B cell (primary cell): ENCODE data around the gene IKZF3. TPM values are rescaled to one million over a fixed set of nuclear protein-coding genes. Genes with fewer than 3 reads are reported as not detected.
"Not testable (repeated sequence)": the region's sequence is repeated elsewhere in the genome, so short reads cannot be mapped to it uniquely, and the experiment has no call there.

Experiments
- ATAC-seq: fragments of 200-7000 bp; cut with Tn5 transposase; one replicate; pipeline ENCODE4 v1.10.0; 2021; ENCODE audit warnings: low read depth, mild to moderate bottlenecking, moderate number of reproducible peaks, moderate library complexity
- CTCF ChIA-PET: fragments of 350-600 bp; sonication (Branson Sonifier 250); formaldehyde crosslinking; loops from one replicate; lab custom pipeline; 2021; ENCODE audit warnings: antibody characterized with exemption, inconsistent platforms; lab: Charles Lee
- POLR2A ChIA-PET: fragments of 350-600 bp; sonication (Branson Sonifier 250); formaldehyde crosslinking; loops from one replicate; lab custom pipeline; 2021; ENCODE audit warnings: antibody characterized with exemption; lab: Charles Lee
- DNase-seq: peaks from one replicate; pipeline ENCODE4 v3.0.0; 2013
- H2AFZ ChIP-seq: 2 replicates; pipeline ENCODE4 v1.6.1; 2012; ENCODE audit warnings: mild to moderate bottlenecking, low read depth, low read length; ENCODE audit not compliant: insufficient read depth, poor library complexity, severe bottlenecking
- H3K27ac ChIP-seq, 2 donors: 1 replicate in 1 of 2; 2 replicates in 1 of 2; pipeline ENCODE4 v1.5.1; 2012 to 2013; ENCODE audit warnings: low read length in 2 of 2, mild to moderate bottlenecking in 2 of 2, moderate library complexity in 1 of 2
- H3K27me3 ChIP-seq, 4 experiments: fragments of 200-600 bp in 1 of 4; sonication (generic) in 1 of 4; replicated peaks in 1 of 4; 1 replicate in 2 of 4; 2 replicates in 2 of 4; pipeline versions ENCODE4 v1.6.1 to v1.7.0; 2013 to 2016; ENCODE audit warnings: low read length in 3 of 4, mild to moderate bottlenecking in 2 of 4, mixed read lengths in 1 of 4, moderate library complexity in 1 of 4; ENCODE audit not compliant: insufficient read depth in 4 of 4, control insufficient read depth in 3 of 4; ENCODE audit errors: control extremely low read depth in 1 of 4
- H3K36me3 ChIP-seq, 2 experiments: replicated peaks in 1 of 2; 1 replicate in 1 of 2; 2 replicates in 1 of 2; pipeline versions ENCODE4 v1.6.1 to v1.7.1; 2013; ENCODE audit warnings: low read length in 1 of 2; ENCODE audit not compliant: insufficient read depth in 2 of 2, control insufficient read depth in 1 of 2; ENCODE audit errors: control extremely low read depth in 1 of 2, extremely low read depth in 1 of 2
- H3K4me1 ChIP-seq, 2 donors: fragments of 200-600 bp in 1 of 2; sonication (generic) in 1 of 2; 1 replicate in 1 of 2; 2 replicates in 1 of 2; pipeline versions ENCODE4 v1.5.1 to v1.6.1; 2013 to 2017; ENCODE audit warnings: low read length in 2 of 2; ENCODE audit not compliant: control insufficient read depth in 2 of 2, insufficient read depth in 2 of 2
- H3K4me2 ChIP-seq: replicated peaks from 2 replicates; pipeline ENCODE3; 2012; ENCODE audit warnings: mild to moderate bottlenecking, low read depth, low read length; ENCODE audit not compliant: poor library complexity, severe bottlenecking
- H3K4me3 ChIP-seq, 5 experiments: fragments of 200-600 bp in 1 of 5; sonication (generic) in 1 of 5; 1 replicate in 3 of 5; 2 replicates in 2 of 5; pipeline versions ENCODE4 v1.5.1 to v1.7.0; 2011 to 2016; ENCODE audit warnings: low read length in 4 of 5, mild to moderate bottlenecking in 4 of 5, low read depth in 2 of 5, control low read depth in 1 of 5, moderate library complexity in 1 of 5; ENCODE audit not compliant: insufficient read depth in 1 of 5; ENCODE audit errors: control extremely low read depth in 1 of 5, extremely low read depth in 1 of 5
- H3K79me2 ChIP-seq: fragments of 200-600 bp; sonication (generic); one replicate; pipeline ENCODE4 v1.6.0; 2016; ENCODE audit warnings: low read length; ENCODE audit not compliant: control insufficient read depth, insufficient read depth
- H3K9ac ChIP-seq: fragments of 200-600 bp; sonication (generic); 2 replicates; pipeline ENCODE4 v1.6.1; 2017; ENCODE audit warnings: mild to moderate bottlenecking, low read length, moderate library complexity
- H3K9me3 ChIP-seq, 3 donors: one replicate each; pipeline versions ENCODE4 v1.6.1 to v1.7.1; 2013; ENCODE audit warnings: low read length in 2 of 3; ENCODE audit not compliant: control insufficient read depth in 2 of 3, insufficient read depth in 1 of 3; ENCODE audit errors: control extremely low read depth in 1 of 3
- H4K20me1 ChIP-seq: 2 replicates; pipeline ENCODE4 v1.6.0; 2012; ENCODE audit warnings: mild to moderate bottlenecking, low read length; ENCODE audit not compliant: insufficient read depth, control insufficient read depth, poor library complexity, severe bottlenecking
- H3K27ac Mint-ChIP-seq: one replicate; pipeline ENCODE4 v1.8.0; 2021; ENCODE audit warnings: mixed read lengths
- H3K27me3 Mint-ChIP-seq: one replicate; pipeline ENCODE4 v1.8.0; 2021; ENCODE audit warnings: mixed read lengths
- H3K4me1 Mint-ChIP-seq: one replicate; pipeline ENCODE4 v1.8.0; 2021; ENCODE audit warnings: mixed read lengths
- H3K4me3 Mint-ChIP-seq: one replicate; pipeline ENCODE4 v1.8.0; 2021; ENCODE audit warnings: mixed read lengths
- H3K9me3 Mint-ChIP-seq: one replicate; pipeline ENCODE4 v1.8.0; 2022; ENCODE audit warnings: mixed read lengths; ENCODE audit not compliant: insufficient read depth
- CTCF ChIP-seq: fragments of 200-600 bp; IDR thresholded peaks from one replicate; pipeline ENCODE4 v1.8.0; 2022; ENCODE audit warnings: antibody characterized with exemption, mild to moderate bottlenecking
- EZH2 ChIP-seq: IDR thresholded peaks from 2 replicates; pipeline ENCODE4 v1.6.1; 2012; ENCODE audit warnings: borderline replicate concordance, low read depth, mild to moderate bottlenecking, moderate library complexity, low read length; ENCODE audit not compliant: insufficient read depth, poor library complexity, severe bottlenecking
- WGBS: methylation state at CpG from one replicate; pipeline ENCODE4 v1.1.5; 2013; ENCODE audit warnings: missing lambda C conversion rate; ENCODE audit not compliant: insufficient coverage; 5-methylcytosine and 5-hydroxymethylcytosine counted together
- intact Hi-C: fragments of 100-400 bp; cut with micrococcal nuclease; formaldehyde crosslinking; loops from one replicate; pipeline ENCODE4 v1.10.0; 2022
- polyA plus RNA-seq: library from polyadenylated mRNA; depleted of rRNA; stranded (reverse); fragments of >200 nt; gene quantifications from 2 replicates; pipeline ENCODE4 v1.2.3, GENCODE V29; 2012
- total RNA-seq, 2 donors: library from RNA; stranded (reverse); fragments of 120-200 nt in 1 of 2; gene quantifications; 1 replicate in 1 of 2; 2 replicates in 1 of 2; pipeline versions ENCODE4 v1.2.3 to v1.2.4, GENCODE V29; 2013 to 2022

Gene IKZF3
- total and polyA plus RNA-seq, 2 donors (not counting 1 experiment from before 2014, with no cell fraction given), result 63.0 to 178 TPM

- POLR2A ChIA-PET, result interaction anchor here (0.5 to 1.5 kb wide), 3 partner anchors 9 to 142 kb away, joined by 7 to 8 read pairs (median 7); no protein-coding TSS in a partner anchor
- Histone ChIP-seq H3K79me2 (peaks cover 99% of the 10 kb centered on the region), H3K27ac (peak overlapping the region; percentile 3 to 86), H3K4me2 (no peak overlapping the region), H3K36me3 (peaks cover 10 to 89% of the 10 kb centered on the region in 2 experiments), H3K27me3 (no peaks in the 10 kb centered on the region), H3K4me1 (peaks cover 44 to 67% of the 10 kb centered on the region in 2 donors), H3K9ac (no peak overlapping the region), H4K20me1 (peaks cover 7% of the 10 kb centered on the region), H2AFZ (no peak overlapping the region), H3K4me3 (no peak overlapping the region), H3K9me3 (no peaks in the 10 kb centered on the region)
- peak overlapping the region; percentile 91 for H3K27ac Mint-ChIP-seq
- DNase-seq (no peak), ATAC-seq (no peak)
- WGBS, result no CpG with 5 or more reads among the region's 3 CpGs
- intact Hi-C loops, result no loop called here
- no peaks in the 10 kb centered on the region for H3K9me3 Mint-ChIP-seq
- CTCF ChIA-PET, result interaction anchor here (1.1 to 1.5 kb wide), 4 partner anchors 10 to 109 kb away, joined by 3 to 10 read pairs (median 4); partner anchors contain the start of gene IKZF3
- H3K4me3 Mint-ChIP-seq, result peak overlapping the region; percentile 19
- peaks cover 74% of the 10 kb centered on the region for H3K4me1 Mint-ChIP-seq
- no peak for TF ChIP-seq CTCF
- no peak for TF ChIP-seq EZH2
- H3K27me3 Mint-ChIP-seq, result no peaks in the 10 kb centered on the region
Observed at GRCh38 chr17:39765175-39765574, 98.9 kb downstream of the IKZF3 start.

- Histone ChIP-seq H3K27ac (peak overlapping the region in 1 of 2 donors; percentile 86), H3K79me2 (peaks cover 97% of the 10 kb centered on the region), H3K36me3 (peaks cover 10 to 79% of the 10 kb centered on the region in 2 experiments), H3K4me1 (peaks cover 43 to 66% of the 10 kb centered on the region in 2 donors)
- H3K4me3 ChIP-seq, H3K27me3 Mint-ChIP-seq, H4K20me1 ChIP-seq, H3K9ac ChIP-seq, H3K9me3 ChIP-seq, H3K4me3 Mint-ChIP-seq, intact Hi-C loops, H3K4me2 ChIP-seq, H3K9me3 Mint-ChIP-seq, ATAC-seq, H2AFZ ChIP-seq, H3K27me3 ChIP-seq, DNase-seq: not testable (repeated sequence)
- ChIA-PET CTCF (interaction anchor here (0.8 to 1.7 kb wide), 7 partner anchors 9 to 143 kb away, joined by 3 to 10 read pairs (median 4); no protein-coding TSS in a partner anchor), POLR2A (interaction anchor here (0.6 to 1.5 kb wide), 3 partner anchors 8 to 1914 kb away, joined by 3 to 8 read pairs (median 6); no protein-coding TSS in a partner anchor)
- Mint-ChIP-seq H3K27ac (peak overlapping the region; percentile 67), H3K4me1 (peaks cover 72% of the 10 kb centered on the region)
- WGBS, result 90% methylated on average over 2 of the region's 3 CpGs
Observed at GRCh38 chr17:39764171-39764570, 99.9 kb downstream of the IKZF3 start.
